ENCODE measurements around the gene GLB1L2. TPM values are rescaled to one million over a fixed set of nuclear protein-coding genes. Genes with fewer than 3 reads are reported as not detected.

The GLB1L2 gene
- polyA plus RNA-seq, 1 experiment, result 0.18 TPM

DNA sequence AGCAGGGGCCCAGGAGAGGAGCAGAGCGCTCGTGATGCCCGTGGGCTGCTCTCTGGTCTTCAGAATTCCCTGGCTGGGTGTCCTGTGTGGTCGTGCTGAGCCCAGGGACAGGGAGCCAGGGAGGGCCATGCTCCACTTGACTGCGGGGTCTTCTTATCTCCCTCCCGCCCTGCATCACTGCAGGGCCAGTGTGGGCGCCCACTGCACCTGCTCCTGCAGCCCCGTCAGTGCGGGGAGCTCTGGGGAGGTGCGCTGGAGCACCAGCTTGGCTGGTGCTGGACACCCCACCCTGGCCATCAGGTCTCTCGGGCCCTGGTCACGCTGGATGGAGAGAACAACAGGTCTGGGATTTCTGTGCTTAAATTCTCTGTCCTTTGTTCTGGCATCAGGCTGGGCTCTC lies 48.4 kb downstream of the GLB1L2 start:
- no peak overlapping the region for H3K4me3 ChIP-seq (ENCODE audit: low read depth, low read length)
- CTCF ChIA-PET, result no interaction called here
- POLR2A ChIA-PET, result no interaction called here
- no peaks in the 10 kb centered on the region for H3K27me3 ChIP-seq (ENCODE audit: control insufficient read depth, insufficient read depth, low read length)
- no peak for DNase-seq (ENCODE audit: low read depth)
- no peaks in the 10 kb centered on the region for H3K36me3 ChIP-seq (ENCODE audit: control insufficient read depth, insufficient read depth, low read length)
- TF ChIP-seq, protein P1, sequence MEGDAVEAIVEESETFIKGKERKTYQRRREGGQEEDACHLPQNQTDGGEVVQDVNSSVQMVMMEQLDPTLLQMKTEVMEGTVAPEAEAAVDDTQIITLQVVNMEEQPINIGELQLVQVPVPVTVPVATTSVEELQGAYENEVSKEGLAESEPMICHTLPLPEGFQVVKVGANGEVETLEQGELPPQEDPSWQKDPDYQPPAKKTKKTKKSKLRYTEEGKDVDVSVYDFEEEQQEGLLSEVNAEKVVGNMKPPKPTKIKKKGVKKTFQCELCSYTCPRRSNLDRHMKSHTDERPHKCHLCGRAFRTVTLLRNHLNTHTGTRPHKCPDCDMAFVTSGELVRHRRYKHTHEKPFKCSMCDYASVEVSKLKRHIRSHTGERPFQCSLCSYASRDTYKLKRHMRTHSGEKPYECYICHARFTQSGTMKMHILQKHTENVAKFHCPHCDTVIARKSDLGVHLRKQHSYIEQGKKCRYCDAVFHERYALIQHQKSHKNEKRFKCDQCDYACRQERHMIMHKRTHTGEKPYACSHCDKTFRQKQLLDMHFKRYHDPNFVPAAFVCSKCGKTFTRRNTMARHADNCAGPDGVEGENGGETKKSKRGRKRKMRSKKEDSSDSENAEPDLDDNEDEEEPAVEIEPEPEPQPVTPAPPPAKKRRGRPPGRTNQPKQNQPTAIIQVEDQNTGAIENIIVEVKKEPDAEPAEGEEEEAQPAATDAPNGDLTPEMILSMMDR (IDR thresholded peaks at IDR 0.05; ENCODE audit: insufficient read depth, low read depth, low read length), result no peak

DNA sequence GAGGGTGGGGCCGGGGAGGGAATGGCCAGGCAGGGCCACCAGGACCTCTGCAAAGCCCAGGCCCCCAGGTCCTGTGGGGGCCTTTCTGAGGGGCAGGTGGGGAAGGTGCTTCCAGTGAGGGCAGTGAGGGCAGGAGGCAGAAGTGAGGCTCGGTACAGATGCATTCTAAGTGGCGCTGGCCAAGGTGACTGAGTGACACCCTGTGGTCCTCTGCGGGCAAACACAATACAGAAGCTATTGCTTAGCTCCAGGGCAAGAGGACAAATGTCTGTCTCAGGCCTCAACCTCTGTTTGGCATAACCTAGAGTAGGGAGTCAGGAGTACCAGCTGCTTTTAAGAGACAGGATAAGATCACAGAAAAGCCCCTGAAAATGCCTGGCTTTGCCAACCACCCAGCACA lies 49.0 kb downstream of the GLB1L2 start:
- Histone ChIP-seq H3K36me3 (ENCODE audit: control insufficient read depth, insufficient read depth, low read length) (no peaks in the 10 kb centered on the region), H3K27me3 (ENCODE audit: control insufficient read depth, insufficient read depth, low read length) (no peaks in the 10 kb centered on the region), H3K4me3 (ENCODE audit: low read depth, low read length) (no peak overlapping the region)
- ChIA-PET POLR2A (no interaction called here), CTCF (no interaction called here)
- DNase-seq (ENCODE audit: low read depth), result no peak
- TF ChIP-seq, protein P1 (IDR thresholded peaks at IDR 0.05; ENCODE audit: insufficient read depth, low read depth, low read length), result no peak

DNA sequence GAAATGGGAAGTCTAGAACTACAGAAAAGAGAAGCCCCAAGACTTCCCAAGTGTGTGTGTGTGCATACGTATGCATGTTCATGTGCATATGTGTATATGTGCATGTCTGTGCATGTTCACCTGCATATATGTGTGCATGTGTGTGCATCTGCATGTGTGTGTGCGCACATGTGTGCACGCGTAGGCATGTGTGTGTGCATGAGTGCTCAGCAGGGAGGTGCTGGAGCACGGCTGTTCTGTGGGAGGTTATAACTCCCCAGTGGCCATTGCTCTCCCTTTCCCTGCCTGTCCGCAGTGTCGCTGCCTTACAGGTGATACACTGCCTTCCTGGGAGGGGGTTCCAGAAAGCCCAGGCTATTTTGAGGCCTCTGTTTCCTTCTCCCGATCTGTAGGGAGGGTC lies 50.5 kb downstream of the GLB1L2 start:
- no peak for DNase-seq (ENCODE audit: low read depth)
- H3K27me3 ChIP-seq (ENCODE audit: control insufficient read depth, insufficient read depth, low read length), result no peaks in the 10 kb centered on the region
- POLR2A ChIA-PET, result no interaction called here
- TF ChIP-seq, protein P1 (IDR thresholded peaks at IDR 0.05; ENCODE audit: insufficient read depth, low read depth, low read length), result no peak
- no peak overlapping the region for H3K4me3 ChIP-seq (ENCODE audit: low read depth, low read length)
- H3K36me3 ChIP-seq (ENCODE audit: control insufficient read depth, insufficient read depth, low read length), result no peaks in the 10 kb centered on the region
- CTCF ChIA-PET, result no interaction called here

DNA sequence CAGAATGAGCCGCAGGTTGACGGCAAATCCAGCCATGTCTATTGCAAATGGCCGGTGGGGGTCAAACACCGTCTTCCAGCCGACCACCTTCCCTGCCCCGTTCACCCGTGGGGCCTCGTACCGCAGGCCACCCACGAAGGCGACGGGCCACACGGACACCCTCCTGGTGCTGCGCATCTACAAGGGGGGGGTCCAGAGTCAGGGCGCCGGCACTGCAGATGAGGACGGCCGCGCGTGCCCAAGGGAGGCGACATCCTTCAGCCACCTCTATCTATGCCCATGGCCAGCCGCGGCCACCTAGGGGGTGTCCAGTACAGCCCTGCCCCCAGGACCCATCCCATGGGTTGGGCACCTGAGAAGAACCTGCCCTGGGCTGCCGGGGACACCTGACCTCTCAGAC lies 51.0 kb downstream of the GLB1L2 start:
- CTCF ChIA-PET, result no interaction called here
- no peak overlapping the region for H3K4me3 ChIP-seq (ENCODE audit: low read depth, low read length)
- TF ChIP-seq, protein P1 (IDR thresholded peaks at IDR 0.05; ENCODE audit: insufficient read depth, low read depth, low read length), result no peak
- DNase-seq (ENCODE audit: low read depth), result no peak
- POLR2A ChIA-PET, result no interaction called here
- no peaks in the 10 kb centered on the region for H3K27me3 ChIP-seq (ENCODE audit: control insufficient read depth, insufficient read depth, low read length)
- H3K36me3 ChIP-seq (ENCODE audit: control insufficient read depth, insufficient read depth, low read length), result no peaks in the 10 kb centered on the region

DNA sequence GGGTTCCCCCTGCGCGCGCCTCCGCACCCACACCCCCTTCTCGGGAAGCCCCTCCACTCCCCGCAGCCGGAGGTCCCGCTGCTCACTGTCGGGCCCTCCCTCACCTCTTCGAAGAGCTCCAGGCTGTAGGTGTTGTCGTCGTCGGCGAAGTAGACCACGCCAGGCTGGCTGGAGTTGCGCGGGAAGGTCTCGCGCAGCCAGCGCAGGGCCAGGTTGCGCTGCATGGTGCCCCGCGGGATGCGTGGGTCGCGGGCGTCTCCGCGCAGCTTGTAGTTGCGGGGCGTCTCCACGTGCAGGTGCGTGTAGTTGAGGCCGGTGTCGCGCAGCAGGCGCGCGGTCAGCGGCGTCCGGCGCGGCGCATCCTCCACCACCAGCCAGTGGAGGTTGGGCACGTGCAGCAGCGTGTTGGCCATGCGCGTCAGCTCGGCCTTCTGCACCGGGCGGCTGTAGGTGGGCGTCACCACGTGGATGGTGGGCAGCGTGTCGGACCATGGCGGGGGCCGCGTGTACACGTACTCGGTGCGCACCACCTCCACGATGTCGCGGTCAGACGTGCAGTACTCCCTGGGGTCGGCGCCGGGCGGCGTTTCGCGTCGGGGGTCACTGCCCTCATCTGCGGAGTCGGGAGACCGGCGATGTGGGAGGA lies 51.9 kb downstream of the GLB1L2 start:
- DNase-seq (ENCODE audit: low read depth), result no peak
- CTCF ChIA-PET, result no interaction called here
- POLR2A ChIA-PET, result no interaction called here
- TF ChIP-seq, protein P1 (IDR thresholded peaks at IDR 0.05; ENCODE audit: insufficient read depth, low read depth, low read length), result no peak
- H3K4me3 ChIP-seq (ENCODE audit: low read depth, low read length), result no peak overlapping the region
- no peaks in the 10 kb centered on the region for H3K27me3 ChIP-seq (ENCODE audit: control insufficient read depth, insufficient read depth, low read length)
- no peaks in the 10 kb centered on the region for H3K36me3 ChIP-seq (ENCODE audit: control insufficient read depth, insufficient read depth, low read length)
